ENCODE results near the gene GNAQ. TPM values are rescaled to one million over a fixed set of nuclear protein-coding genes. Genes with fewer than 3 reads are reported as not detected.

GNAQ gene
- polyA plus RNA-seq, 1 of the 3 experiments (the other 2 are of a cell fraction): 20.9 TPM

- peaks cover 97% of the 10 kb centered on the region for H3K79me2 ChIP-seq (ENCODE audit: insufficient read depth)
- no peak overlapping the region for H3K4me2 ChIP-seq
- ChIA-PET CTCF (interaction anchor here (1.0 to 2.7 kb wide), 3 partner anchors 9 to 84 kb away, joined by 3 to 8 read pairs (median 4); no protein-coding TSS in a partner anchor), POLR2A (no interaction called here)
- no peak overlapping the region for H3K27ac ChIP-seq (ENCODE audit: low read depth in 2 of 2, low read length in 1 of 2)
- no peak for DNase-seq
- H3K4me3 ChIP-seq (ENCODE audit: low read depth in 2 of 2, low read length in 1 of 2): no peak overlapping the region
- peaks cover 38 to 48% of the 10 kb centered on the region in 2 experiments for H3K4me1 ChIP-seq (ENCODE audit: control insufficient read depth in 1 of 2, insufficient read depth in 2 of 2, low read depth in 1 of 2, low read length in 1 of 2)
- H3K9ac ChIP-seq: no peak overlapping the region
- H2AFZ ChIP-seq (ENCODE audit: low read depth): no peak overlapping the region
- TF ChIP-seq, protein P1, sequence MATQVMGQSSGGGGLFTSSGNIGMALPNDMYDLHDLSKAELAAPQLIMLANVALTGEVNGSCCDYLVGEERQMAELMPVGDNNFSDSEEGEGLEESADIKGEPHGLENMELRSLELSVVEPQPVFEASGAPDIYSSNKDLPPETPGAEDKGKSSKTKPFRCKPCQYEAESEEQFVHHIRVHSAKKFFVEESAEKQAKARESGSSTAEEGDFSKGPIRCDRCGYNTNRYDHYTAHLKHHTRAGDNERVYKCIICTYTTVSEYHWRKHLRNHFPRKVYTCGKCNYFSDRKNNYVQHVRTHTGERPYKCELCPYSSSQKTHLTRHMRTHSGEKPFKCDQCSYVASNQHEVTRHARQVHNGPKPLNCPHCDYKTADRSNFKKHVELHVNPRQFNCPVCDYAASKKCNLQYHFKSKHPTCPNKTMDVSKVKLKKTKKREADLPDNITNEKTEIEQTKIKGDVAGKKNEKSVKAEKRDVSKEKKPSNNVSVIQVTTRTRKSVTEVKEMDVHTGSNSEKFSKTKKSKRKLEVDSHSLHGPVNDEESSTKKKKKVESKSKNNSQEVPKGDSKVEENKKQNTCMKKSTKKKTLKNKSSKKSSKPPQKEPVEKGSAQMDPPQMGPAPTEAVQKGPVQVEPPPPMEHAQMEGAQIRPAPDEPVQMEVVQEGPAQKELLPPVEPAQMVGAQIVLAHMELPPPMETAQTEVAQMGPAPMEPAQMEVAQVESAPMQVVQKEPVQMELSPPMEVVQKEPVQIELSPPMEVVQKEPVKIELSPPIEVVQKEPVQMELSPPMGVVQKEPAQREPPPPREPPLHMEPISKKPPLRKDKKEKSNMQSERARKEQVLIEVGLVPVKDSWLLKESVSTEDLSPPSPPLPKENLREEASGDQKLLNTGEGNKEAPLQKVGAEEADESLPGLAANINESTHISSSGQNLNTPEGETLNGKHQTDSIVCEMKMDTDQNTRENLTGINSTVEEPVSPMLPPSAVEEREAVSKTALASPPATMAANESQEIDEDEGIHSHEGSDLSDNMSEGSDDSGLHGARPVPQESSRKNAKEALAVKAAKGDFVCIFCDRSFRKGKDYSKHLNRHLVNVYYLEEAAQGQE (IDR thresholded peaks at IDR 0.05; ENCODE audit: low read depth, low read length): no peak
- no peak for TF ChIP-seq SMC3 (IDR thresholded peaks at IDR 0.05; ENCODE audit: low read depth, low read length)
- TF ChIP-seq NRF1 (IDR thresholded peaks at IDR 0.05; ENCODE audit: low read depth, low read length): no peak
- no peak for TF ChIP-seq NFIC (IDR thresholded peaks at IDR 0.05; ENCODE audit: borderline replicate concordance)
- TF ChIP-seq FOXM1 (IDR thresholded peaks at IDR 0.05; ENCODE audit: low read depth): no peak
- TF ChIP-seq SIN3A (IDR thresholded peaks at IDR 0.05; ENCODE audit: borderline replicate concordance, low read depth, low read length): no peak
- TF ChIP-seq, protein P2, sequence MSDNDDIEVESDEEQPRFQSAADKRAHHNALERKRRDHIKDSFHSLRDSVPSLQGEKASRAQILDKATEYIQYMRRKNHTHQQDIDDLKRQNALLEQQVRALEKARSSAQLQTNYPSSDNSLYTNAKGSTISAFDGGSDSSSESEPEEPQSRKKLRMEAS (IDR thresholded peaks at IDR 0.05; ENCODE audit: low read depth): no peak
- TF ChIP-seq RCOR1 (IDR thresholded peaks at IDR 0.05; ENCODE audit: low read length): no peak
- no peak for TF ChIP-seq EZH2phosphoT487 (IDR thresholded peaks at IDR 0.05; ENCODE audit: borderline replicate concordance, low read depth)
- TF ChIP-seq YY1 (IDR thresholded peaks at IDR 0.05; ENCODE audit: low read depth): no peak
- TF ChIP-seq GABPA (IDR thresholded peaks at IDR 0.05; ENCODE audit: low read depth): no peak
- TF ChIP-seq RXRA (IDR thresholded peaks at IDR 0.05; ENCODE audit: borderline replicate concordance, low read depth): no peak
- no peak for TF ChIP-seq FOXJ3 (CRISPR knock-in tag; IDR thresholded peaks at IDR 0.05)
- no peak for TF ChIP-seq TAF1 (IDR thresholded peaks at IDR 0.05; ENCODE audit: borderline replicate concordance, low read depth, low read length)
- no peak for TF ChIP-seq EP300 (IDR thresholded peaks at IDR 0.05; ENCODE audit: borderline replicate concordance in 1 of 2, low read depth in 1 of 2, low read length in 1 of 2)
- no peak for TF ChIP-seq RFX5 (IDR thresholded peaks at IDR 0.05; ENCODE audit: low read length)
- TF ChIP-seq JUND (IDR thresholded peaks at IDR 0.05): no peak
- TF ChIP-seq FOSL2 (IDR thresholded peaks at IDR 0.05; ENCODE audit: borderline replicate concordance, low read depth): no peak
- TF ChIP-seq, protein P3, sequence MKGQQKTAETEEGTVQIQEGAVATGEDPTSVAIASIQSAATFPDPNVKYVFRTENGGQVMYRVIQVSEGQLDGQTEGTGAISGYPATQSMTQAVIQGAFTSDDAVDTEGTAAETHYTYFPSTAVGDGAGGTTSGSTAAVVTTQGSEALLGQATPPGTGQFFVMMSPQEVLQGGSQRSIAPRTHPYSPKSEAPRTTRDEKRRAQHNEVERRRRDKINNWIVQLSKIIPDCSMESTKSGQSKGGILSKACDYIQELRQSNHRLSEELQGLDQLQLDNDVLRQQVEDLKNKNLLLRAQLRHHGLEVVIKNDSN (IDR thresholded peaks at IDR 0.05; ENCODE audit: borderline replicate concordance, low read depth): no peak
- no peak for TF ChIP-seq MXI1 (IDR thresholded peaks at IDR 0.05; ENCODE audit: low read depth, low read length)
- no peaks in the 10 kb centered on the region for H3K27me3 ChIP-seq (ENCODE audit: insufficient read depth)
- H4K20me1 ChIP-seq (ENCODE audit: insufficient read depth): peaks cover 33% of the 10 kb centered on the region
- no peaks in the 10 kb centered on the region for H3K9me2 ChIP-seq
- 100% methylated on average over 1 of the region's 1 CpG for WGBS (ENCODE audit: low lambda C conversion rate)
- no peaks in the 10 kb centered on the region for H3K9me3 ChIP-seq
- H3F3A ChIP-seq (replicated peaks; ENCODE audit: insufficient read depth): peaks cover 10% of the 10 kb centered on the region
- H3K36me3 ChIP-seq (replicated peaks in 1 of 2; ENCODE audit: control insufficient read depth in 1 of 2, insufficient read depth in 2 of 2, low read length in 1 of 2): no peaks in the 10 kb centered on the region
These were observed 80.2 kb downstream of the GNAQ start for GRCh38 chr9:77951369-77951768.

All from SK-N-SH (cell line).